C4-2B (cell line): ENCODE results near the gene SDF2.

Experiments used
- H3K27ac ChIP-seq: fragments of 450-650 bp; 2 replicates; pipeline ENCODE4 v1.5.1; 2017
- ZFX ChIP-seq: fragments of 450-650 bp; IDR thresholded peaks from 2 replicates; pipeline ENCODE4 v1.6.1; 2017
- TF ChIP-seq, protein P1 (sequence below): fragments of 450-650 bp; conservative IDR thresholded peaks from 2 replicates; pipeline ENCODE4 v1.5.1; 2017; ENCODE audit warnings: mild to moderate bottlenecking

SDF2 gene

DNA sequence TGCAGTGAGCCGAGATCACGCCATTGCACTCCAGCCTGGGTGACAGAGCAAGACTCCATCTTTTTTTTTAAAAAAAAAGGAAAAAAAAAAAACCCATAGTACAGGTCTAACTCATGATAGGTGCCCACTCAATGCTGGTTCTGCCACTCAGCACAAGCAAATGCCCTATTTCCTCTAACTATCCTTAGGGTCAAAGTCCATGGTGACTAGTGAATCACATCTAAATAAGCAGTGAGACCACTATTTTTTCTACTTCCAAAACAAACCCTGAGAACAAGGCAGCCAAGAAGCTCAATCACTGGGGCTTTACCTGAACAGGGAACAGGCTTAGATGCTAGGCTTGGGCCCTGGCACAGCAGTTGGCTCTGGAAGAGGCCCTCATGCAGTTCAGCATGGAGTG, 20.1 kb downstream of the SDF2 start:
- no peak overlapping the region for H3K27ac ChIP-seq
- TF ChIP-seq, protein P1, sequence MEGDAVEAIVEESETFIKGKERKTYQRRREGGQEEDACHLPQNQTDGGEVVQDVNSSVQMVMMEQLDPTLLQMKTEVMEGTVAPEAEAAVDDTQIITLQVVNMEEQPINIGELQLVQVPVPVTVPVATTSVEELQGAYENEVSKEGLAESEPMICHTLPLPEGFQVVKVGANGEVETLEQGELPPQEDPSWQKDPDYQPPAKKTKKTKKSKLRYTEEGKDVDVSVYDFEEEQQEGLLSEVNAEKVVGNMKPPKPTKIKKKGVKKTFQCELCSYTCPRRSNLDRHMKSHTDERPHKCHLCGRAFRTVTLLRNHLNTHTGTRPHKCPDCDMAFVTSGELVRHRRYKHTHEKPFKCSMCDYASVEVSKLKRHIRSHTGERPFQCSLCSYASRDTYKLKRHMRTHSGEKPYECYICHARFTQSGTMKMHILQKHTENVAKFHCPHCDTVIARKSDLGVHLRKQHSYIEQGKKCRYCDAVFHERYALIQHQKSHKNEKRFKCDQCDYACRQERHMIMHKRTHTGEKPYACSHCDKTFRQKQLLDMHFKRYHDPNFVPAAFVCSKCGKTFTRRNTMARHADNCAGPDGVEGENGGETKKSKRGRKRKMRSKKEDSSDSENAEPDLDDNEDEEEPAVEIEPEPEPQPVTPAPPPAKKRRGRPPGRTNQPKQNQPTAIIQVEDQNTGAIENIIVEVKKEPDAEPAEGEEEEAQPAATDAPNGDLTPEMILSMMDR: no peak
- TF ChIP-seq ZFX: no peak

DNA sequence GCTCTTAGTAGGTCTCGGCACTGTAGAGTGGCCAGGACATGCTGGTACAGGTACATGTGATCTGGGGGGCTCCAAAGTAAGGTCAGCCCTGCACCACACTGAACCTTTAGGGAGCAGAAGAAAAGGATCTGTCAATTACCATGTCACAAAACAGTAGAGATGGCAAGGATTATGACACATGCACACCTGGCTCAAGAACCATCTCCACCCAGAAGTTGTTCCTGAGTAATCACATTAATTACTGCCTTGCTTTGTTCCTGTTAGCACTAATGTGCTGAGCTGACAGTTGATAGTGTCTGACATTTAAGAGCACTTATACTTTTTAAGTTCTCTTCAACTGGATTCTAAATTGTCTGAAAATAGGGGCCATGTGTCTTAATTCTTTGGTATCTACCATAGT, 26.2 kb downstream of the SDF2 start:
- H3K27ac ChIP-seq: no peak overlapping the region
- TF ChIP-seq ZFX: no peak
- TF ChIP-seq, protein P1: no peak

DNA sequence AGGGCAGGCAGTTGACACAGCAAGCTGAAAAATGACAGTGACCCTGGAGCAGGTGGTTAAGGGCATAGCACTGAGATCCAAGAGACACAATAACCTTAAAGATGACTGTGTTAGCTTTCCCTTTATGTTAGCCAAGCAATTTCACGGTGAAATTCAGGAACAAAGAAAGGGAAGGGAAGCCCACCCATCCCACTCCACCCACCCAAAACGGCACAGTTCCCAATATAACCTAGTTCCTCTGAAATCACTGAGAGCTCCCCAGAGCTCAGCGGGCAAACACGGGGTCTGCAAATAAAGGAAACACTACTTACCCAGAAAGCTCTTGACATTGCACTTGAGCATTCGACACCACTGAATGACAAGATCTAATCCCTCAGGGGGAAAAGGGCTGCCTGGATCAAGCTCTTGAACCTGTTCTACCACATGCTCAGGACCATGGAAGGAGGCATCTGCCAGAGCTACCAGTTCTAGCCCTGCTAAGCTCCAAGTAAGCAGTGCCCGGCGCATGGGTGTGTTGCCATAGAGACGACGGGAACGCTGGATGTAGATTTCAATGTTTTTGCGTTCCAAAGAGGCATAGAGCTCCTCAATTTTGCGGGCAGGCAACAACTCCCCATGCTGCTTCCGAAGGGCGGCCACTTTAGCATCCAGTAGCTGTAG, 27.4 kb downstream of the SDF2 start:
- TF ChIP-seq, protein P1: no peak
- TF ChIP-seq ZFX: no peak
- no peak overlapping the region for H3K27ac ChIP-seq

DNA sequence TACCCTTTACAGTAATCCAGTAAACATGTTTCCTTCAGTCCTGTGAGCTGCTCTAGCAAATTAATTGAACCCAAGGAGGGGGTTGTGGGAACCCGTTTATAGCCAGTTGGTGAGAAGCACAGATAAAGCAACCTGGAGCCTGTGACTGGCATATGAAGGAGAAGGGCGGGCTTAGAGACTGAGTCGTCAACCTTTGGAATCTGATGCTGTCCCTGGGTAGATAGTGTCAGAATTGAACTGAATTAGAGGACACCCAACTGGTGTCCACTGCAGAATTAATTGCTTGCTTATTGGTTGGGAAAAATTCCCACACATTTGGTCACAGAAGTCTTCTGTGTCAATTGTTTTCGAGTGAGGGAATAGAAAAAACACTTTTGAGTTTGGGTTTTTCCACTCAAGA, 34.9 kb downstream of the SDF2 start:
- TF ChIP-seq ZFX: no peak
- TF ChIP-seq, protein P1: no peak
- H3K27ac ChIP-seq: no peak overlapping the region

DNA sequence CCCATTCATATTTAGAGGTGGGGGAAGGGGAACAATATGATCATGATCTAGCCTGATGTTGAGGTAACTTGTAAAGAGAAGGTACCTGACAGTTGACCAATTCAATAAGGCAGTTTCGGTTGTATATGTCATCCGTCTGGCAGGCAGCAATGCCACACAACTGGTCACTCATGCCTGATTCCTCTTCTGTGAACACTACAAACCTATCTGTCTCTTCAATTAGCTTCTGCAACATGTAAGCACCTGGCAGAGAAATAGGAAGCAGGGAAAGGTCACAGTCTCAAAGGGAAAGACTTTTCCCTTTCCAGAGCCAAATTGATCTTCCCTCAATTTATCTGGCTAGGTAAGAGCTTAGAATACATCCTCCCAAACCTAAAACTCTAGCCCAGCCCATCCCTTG, 37.6 kb downstream of the SDF2 start:
- TF ChIP-seq, protein P1: no peak
- TF ChIP-seq ZFX: no peak
- no peak overlapping the region for H3K27ac ChIP-seq

DNA sequence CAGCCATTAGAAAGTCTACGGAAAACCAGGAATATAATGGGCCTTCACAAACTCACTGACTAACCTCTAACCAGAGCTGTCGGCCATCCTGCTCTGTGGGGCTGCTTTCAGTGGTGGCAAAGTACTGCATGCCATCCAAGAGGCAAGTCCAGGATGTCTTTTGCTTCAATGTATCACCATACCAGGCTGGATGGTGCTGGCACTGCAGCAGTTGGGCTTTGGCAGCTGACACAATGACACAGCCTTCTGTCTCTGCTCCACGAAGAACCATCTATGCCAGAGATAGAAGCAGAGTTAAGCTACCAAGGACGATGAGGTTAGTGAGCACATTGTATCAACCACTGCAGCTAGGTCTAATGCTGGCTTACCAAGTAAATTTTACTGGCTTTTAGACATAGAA, 38.0 kb downstream of the SDF2 start:
- TF ChIP-seq, protein P1: no peak
- no peak overlapping the region for H3K27ac ChIP-seq

DNA sequence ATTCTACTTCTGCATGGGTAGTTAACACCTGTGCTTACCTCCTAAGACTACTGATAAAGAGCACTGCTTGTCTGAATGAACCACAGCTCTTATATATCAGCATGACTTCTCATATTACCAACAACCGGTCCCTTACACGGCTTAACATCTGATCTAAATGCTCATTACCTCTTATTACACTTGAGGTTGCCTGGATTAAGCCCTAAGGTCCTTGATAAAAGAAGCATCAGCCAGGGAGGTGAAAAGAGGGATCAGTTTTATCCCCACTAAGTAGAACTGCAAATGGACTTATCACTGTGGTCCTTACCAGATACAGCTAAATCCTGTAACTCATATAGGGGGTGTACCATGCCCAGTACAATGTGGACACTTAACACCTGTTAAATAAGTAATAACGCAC, 39.5 kb downstream of the SDF2 start:
- no peak overlapping the region for H3K27ac ChIP-seq
- no peak for TF ChIP-seq ZFX
- TF ChIP-seq, protein P1: no peak
